Fibroblast of lung (primary cell): Measurements from ENCODE around the gene SLC45A1. TPM values are rescaled to one million over a fixed set of nuclear protein-coding genes. Genes with fewer than 3 reads are reported as not detected.

Experiments used
- DNase-seq, 2 donors: peaks; one replicate each; pipeline versions ENCODE4 v3.0.0 to v3.0.0-alpha.2; 2010; ENCODE audit warnings: low read depth in 2 of 2
- H2AFZ ChIP-seq: 2 replicates; pipeline ENCODE4 v1.5.1; 2012; ENCODE audit warnings: low read length, control low read depth, inconsistent platforms
- H3K27ac ChIP-seq: 2 replicates; pipeline ENCODE4 v1.5.1; 2011; ENCODE audit warnings: low read length, control low read depth; ENCODE audit not compliant: insufficient read depth
- H3K27me3 ChIP-seq: 2 replicates; pipeline ENCODE4 v1.5.1; 2011; ENCODE audit warnings: mild to moderate bottlenecking, low read length; ENCODE audit not compliant: control insufficient read depth, insufficient read depth
- H3K36me3 ChIP-seq: 2 replicates; pipeline ENCODE4 v1.5.1; 2011; ENCODE audit warnings: low read length; ENCODE audit not compliant: control insufficient read depth, insufficient read depth
- H3K4me1 ChIP-seq: 2 replicates; pipeline ENCODE4 v1.5.1; 2011; ENCODE audit warnings: low read length; ENCODE audit not compliant: control insufficient read depth, insufficient read depth; ENCODE audit errors: extremely low read depth
- H3K4me2 ChIP-seq: 2 replicates; pipeline ENCODE4 v1.5.1; 2011; ENCODE audit warnings: low read length, control low read depth; ENCODE audit not compliant: insufficient read depth; ENCODE audit errors: extremely low read depth
- H3K4me3 ChIP-seq, 4 experiments: fragments of 200-600 bp in 1 of 4; sonication (generic) in 1 of 4; replicated peaks in 1 of 4; 2 replicates each; pipeline ENCODE4 v1.5.1; 2011 to 2016; ENCODE audit warnings: low read length in 4 of 4, low read depth in 3 of 4, mild to moderate bottlenecking in 3 of 4, control low read depth in 2 of 4, inconsistent platforms in 1 of 4, mixed read lengths in 1 of 4; ENCODE audit not compliant: insufficient read depth in 1 of 4; ENCODE audit errors: control extremely low read depth in 1 of 4
- H3K79me2 ChIP-seq: 2 replicates; pipeline ENCODE4 v1.5.1; 2012; ENCODE audit warnings: mild to moderate bottlenecking, low read length, inconsistent platforms; ENCODE audit not compliant: control insufficient read depth, insufficient read depth
- H3K9ac ChIP-seq: 2 replicates; pipeline ENCODE4 v1.5.1; 2011; ENCODE audit warnings: mild to moderate bottlenecking, low read length, control low read depth; ENCODE audit not compliant: insufficient read depth
- H3K9me3 ChIP-seq: 2 replicates; pipeline ENCODE4 v1.5.1; 2012; ENCODE audit warnings: low read depth, low read length; ENCODE audit not compliant: control insufficient read depth, insufficient read depth
- H4K20me1 ChIP-seq: 2 replicates; pipeline ENCODE4 v1.5.1; 2011; ENCODE audit warnings: low read length; ENCODE audit not compliant: control insufficient read depth, insufficient read depth; ENCODE audit errors: extremely low read depth
- EZH2 ChIP-seq: IDR thresholded peaks from 2 replicates; pipeline ENCODE4 v1.5.1; 2012; ENCODE audit warnings: low read length, control low read depth, mild to moderate bottlenecking; ENCODE audit errors: missing control alignments
- polyA plus RNA-seq, 2 donors: library from polyadenylated mRNA; depleted of rRNA in 1 of 2; stranded (reverse) in 1 of 2; unstranded in 1 of 2; fragments of >200 nt; gene quantifications; 2 replicates each; pipeline ENCODE4 v1.2.1, GENCODE V29; 2011 to 2012; ENCODE audit warnings: missing spikeins in 1 of 2
- total RNA-seq: library from RNA; depleted of rRNA; stranded (reverse); fragments of >200 nt; gene quantifications from 2 replicates; pipeline ENCODE4 v1.2.1, GENCODE V29; 2014
- TF ChIP-seq, protein P1 (sequence below), 2 donors: IDR thresholded peaks in 1 of 2; conservative IDR thresholded peaks in 1 of 2; 1 replicate in 1 of 2; 2 replicates in 1 of 2; pipeline ENCODE4 v1.5.1; 2011 to 2012; ENCODE audit warnings: low read length in 2 of 2, control low read depth in 1 of 2, inconsistent platforms in 1 of 2, low read depth in 1 of 2, mild to moderate bottlenecking in 1 of 2

SLC45A1 gene
- total and polyA plus RNA-seq, 2 donors (not counting 1 experiment from before 2014, with no cell fraction given) = 2.1 to 2.6 TPM

DNA sequence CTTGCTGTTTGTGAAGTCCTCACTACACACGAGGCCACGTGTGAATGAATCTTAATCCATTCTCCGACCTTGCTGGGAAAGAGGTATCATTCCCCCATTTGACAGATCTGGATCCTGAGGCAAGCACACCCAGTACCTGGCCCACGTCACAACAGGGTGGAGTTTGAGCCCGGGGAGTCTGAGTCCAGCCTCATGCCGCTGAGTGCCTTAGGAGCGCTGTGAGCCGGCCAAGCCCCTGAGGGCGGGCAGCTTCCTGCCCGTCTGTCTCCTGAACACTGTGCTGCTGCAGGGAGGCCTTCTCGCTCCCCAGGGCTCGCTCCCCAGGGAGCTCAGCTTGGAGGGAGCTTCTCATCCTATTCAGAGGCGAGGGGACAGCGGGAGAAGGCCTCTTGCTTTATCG is 29.7 kb downstream of the SLC45A1 start:
- no peak overlapping the region for H3K27ac ChIP-seq
- no peak overlapping the region for H3K4me3 ChIP-seq
- DNase-seq = no peak
- H2AFZ ChIP-seq = no peak overlapping the region
- H3K36me3 ChIP-seq = peaks cover 4% of the 10 kb centered on the region
- TF ChIP-seq, protein P1, sequence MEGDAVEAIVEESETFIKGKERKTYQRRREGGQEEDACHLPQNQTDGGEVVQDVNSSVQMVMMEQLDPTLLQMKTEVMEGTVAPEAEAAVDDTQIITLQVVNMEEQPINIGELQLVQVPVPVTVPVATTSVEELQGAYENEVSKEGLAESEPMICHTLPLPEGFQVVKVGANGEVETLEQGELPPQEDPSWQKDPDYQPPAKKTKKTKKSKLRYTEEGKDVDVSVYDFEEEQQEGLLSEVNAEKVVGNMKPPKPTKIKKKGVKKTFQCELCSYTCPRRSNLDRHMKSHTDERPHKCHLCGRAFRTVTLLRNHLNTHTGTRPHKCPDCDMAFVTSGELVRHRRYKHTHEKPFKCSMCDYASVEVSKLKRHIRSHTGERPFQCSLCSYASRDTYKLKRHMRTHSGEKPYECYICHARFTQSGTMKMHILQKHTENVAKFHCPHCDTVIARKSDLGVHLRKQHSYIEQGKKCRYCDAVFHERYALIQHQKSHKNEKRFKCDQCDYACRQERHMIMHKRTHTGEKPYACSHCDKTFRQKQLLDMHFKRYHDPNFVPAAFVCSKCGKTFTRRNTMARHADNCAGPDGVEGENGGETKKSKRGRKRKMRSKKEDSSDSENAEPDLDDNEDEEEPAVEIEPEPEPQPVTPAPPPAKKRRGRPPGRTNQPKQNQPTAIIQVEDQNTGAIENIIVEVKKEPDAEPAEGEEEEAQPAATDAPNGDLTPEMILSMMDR (conservative IDR thresholded peaks at IDR 0.05 in 1 of 2, IDR thresholded peaks at IDR 0.05 in 1 of 2; ENCODE audit: low read depth in 1 of 2, low read length in 2 of 2) = no peak
- H3K27me3 ChIP-seq = no peaks in the 10 kb centered on the region
- no peak overlapping the region for H3K9ac ChIP-seq
- H3K4me1 ChIP-seq = peaks cover 11% of the 10 kb centered on the region
- H3K4me2 ChIP-seq = no peak overlapping the region
- H4K20me1 ChIP-seq = no peaks in the 10 kb centered on the region
- H3K79me2 ChIP-seq = no peaks in the 10 kb centered on the region
- no peaks in the 10 kb centered on the region for H3K9me3 ChIP-seq

- DNase-seq = no peak
Measured at GRCh38 chr1:8348047-8348776, 30.3 kb downstream of the SLC45A1 start.

DNA sequence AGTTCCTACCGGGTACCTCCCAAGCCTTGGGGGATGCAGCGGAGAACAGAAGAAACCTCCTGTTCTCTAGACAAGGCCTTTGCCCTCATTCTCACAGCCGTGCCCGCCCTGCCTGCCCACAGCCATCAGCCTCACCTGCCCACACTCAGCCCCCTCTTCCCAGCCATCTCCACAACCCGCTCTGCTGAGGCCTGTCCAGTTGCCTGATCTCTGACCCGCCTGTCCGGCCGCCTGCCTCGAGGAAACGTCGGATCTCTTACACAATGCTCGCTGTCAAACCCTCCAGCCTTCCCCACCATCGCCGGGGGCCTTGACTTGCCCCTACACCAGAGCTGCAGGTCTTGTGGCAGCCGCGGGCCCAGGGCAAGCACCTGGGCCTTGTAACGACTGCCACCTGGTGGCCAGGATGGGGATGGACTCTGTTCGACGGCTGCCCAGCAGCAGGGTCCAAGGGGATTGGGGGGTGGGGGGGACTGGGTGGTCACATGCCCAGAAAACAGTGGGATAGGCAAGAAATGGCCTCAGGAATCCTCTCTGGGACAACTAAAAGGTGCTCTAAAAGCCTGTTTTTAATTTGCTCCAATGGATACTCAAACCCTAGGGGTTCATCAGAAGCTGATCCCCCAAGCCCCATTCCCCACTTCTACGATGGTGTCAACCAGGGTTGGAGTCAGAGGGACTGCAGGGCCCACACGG is 31.0 kb downstream of the SLC45A1 start:
- Histone ChIP-seq H4K20me1 (no peaks in the 10 kb centered on the region), H3K4me2 (no peak overlapping the region), H3K9me3 (no peaks in the 10 kb centered on the region), H2AFZ (no peak overlapping the region), H3K36me3 (peaks cover 4% of the 10 kb centered on the region), H3K79me2 (no peaks in the 10 kb centered on the region), H3K27ac (no peak overlapping the region), H3K4me3 (no peak overlapping the region), H3K4me1 (peaks cover 10% of the 10 kb centered on the region), H3K27me3 (no peaks in the 10 kb centered on the region), H3K9ac (no peak overlapping the region)
- peak; percentile 47 to 71 for DNase-seq
- no peak for TF ChIP-seq EZH2
- TF ChIP-seq, protein P1 (conservative IDR thresholded peaks at IDR 0.05 in 1 of 2, IDR thresholded peaks at IDR 0.05 in 1 of 2; ENCODE audit: low read depth in 1 of 2, low read length in 2 of 2) = peak; percentile 61 to 71

More at GRCh38 chr1:8348047-8348776, 30.3 kb downstream of the SLC45A1 start:
- Histone ChIP-seq H4K20me1 (no peaks in the 10 kb centered on the region), H3K36me3 (peaks cover 4% of the 10 kb centered on the region), H3K79me2 (no peaks in the 10 kb centered on the region), H3K9me3 (no peaks in the 10 kb centered on the region), H3K27ac (no peak overlapping the region), H3K4me1 (peaks cover 8% of the 10 kb centered on the region), H3K9ac (no peak overlapping the region), H3K4me2 (no peak overlapping the region), H3K4me3 (no peak overlapping the region), H3K27me3 (no peaks in the 10 kb centered on the region), H2AFZ (no peak overlapping the region)
- TF ChIP-seq EZH2 = no peak
- TF ChIP-seq, protein P1 (conservative IDR thresholded peaks at IDR 0.05 in 1 of 2, IDR thresholded peaks at IDR 0.05 in 1 of 2; ENCODE audit: low read depth in 1 of 2, low read length in 2 of 2) = no peak
